Left ventricle myocardium superior (tissue), 1 donor: ENCODE results near the gene ALDH18A1. TPM values are rescaled to one million over a fixed set of nuclear protein-coding genes. Genes with fewer than 3 reads are reported as not detected.
A peak's percentile ranks its signal among the peaks of the same experiment; 100 is the strongest.
"Not testable (repeated sequence)": the region's sequence is repeated elsewhere in the genome, so short reads cannot be mapped to it uniquely, and the experiment has no call there.

Experiments used
- ATAC-seq: fragments of 200-7000 bp; cut with Tn5 transposase; one replicate; pipeline ENCODE4 v1.9.1; 2020; ENCODE audit warnings: mild to moderate bottlenecking, moderate library complexity
- DNase-seq: peaks from one replicate; pipeline ENCODE4 v3.0.0-alpha.2; 2020
- intact Hi-C: fragments of 100-400 bp; cut with micrococcal nuclease; formaldehyde crosslinking; loops from one replicate; pipeline ENCODE4 v1.11.0; 2022
- long read RNA-seq: library from polyadenylated mRNA; unstranded; transcript quantifications from one replicate; pipeline ENCODE4 v2.0.0, GENCODE V29; 2021
- total RNA-seq: library from RNA; stranded (reverse); fragmentation: NEBNext Ultra II Directional; extraction: Animal tissue kit (Norgen Biotek cat#: 25700); gene quantifications from one replicate; pipeline ENCODE4 v1.2.1, GENCODE V29; 2021
- donor health status: DM: no; HTN: yes; CAD: no; lungs with severe emphysema.

ALDH18A1 gene
- 12.1 TPM for total RNA-seq
- long read RNA-seq, transcript ALDH18A1-202 (18 exons, 3,359 nt) = major isoform, 11 of 15 reads
- long read RNA-seq, partial matches to known transcripts = 0 of 15 reads
- long read RNA-seq, other reads (novel, unspliced or antisense) = 4 of 15 reads

- DNase-seq (peak; percentile 96), ATAC-seq (peak; percentile 96)
- intact Hi-C loops = no loop called here
Observed at GRCh38 chr10:95656291-95657164, at the start of gene ALDH18A1. Gene ALDH18A1, minus strand, starts transcription at chr10:95656711. Its CDS starts 3,334 bp downstream, at chr10:95653377.

GRCh38 chr10:95698415-95698814, 41.9 kb upstream of the ALDH18A1 start:
- intact Hi-C loops = loop anchor here (10.0 kb wide), 1 partner anchor 146 kb away; no protein-coding TSS in a partner anchor
- no peak for DNase-seq
- no peak for ATAC-seq

- DNase-seq = no peak
- ATAC-seq = no peak
- intact Hi-C loops = loop anchor here (10.0 kb wide), 1 partner anchor 147 kb away; no protein-coding TSS in a partner anchor
Observed at GRCh38 chr10:95697429-95697828, 40.9 kb upstream of the ALDH18A1 start.

- DNase-seq (no peak), ATAC-seq (no peak)
- intact Hi-C loops = loop anchor here (10.0 kb wide), 1 partner anchor 150 kb away; no protein-coding TSS in a partner anchor
Observed at GRCh38 chr10:95694665-95695064, 38.2 kb upstream of the ALDH18A1 start.

- peak; percentile 100 for ATAC-seq
- DNase-seq = peak; percentile 95
- intact Hi-C loops = loop anchor here (10.0 kb wide), 1 partner anchor 151 kb away; no protein-coding TSS in a partner anchor
Observed at GRCh38 chr10:95693668-95694534, 37.4 kb upstream of the ALDH18A1 start, which contains the start of gene TCTN3. Gene TCTN3, minus strand, starts transcription at chr10:95693927. Its CDS starts 28 bp downstream, at chr10:95693899.

- ATAC-seq = no peak
- DNase-seq = no peak
- intact Hi-C loops = loop anchor here (10.0 kb wide), 1 partner anchor 152 kb away; no protein-coding TSS in a partner anchor
Observed at GRCh38 chr10:95693071-95693667, 36.7 kb upstream of the ALDH18A1 start.

GRCh38 chr10:95691281-95691680, 34.8 kb upstream of the ALDH18A1 start:
- intact Hi-C loops = loop anchor here (10.0 kb wide), 1 partner anchor 154 kb away; no protein-coding TSS in a partner anchor
- DNase-seq = no peak
- ATAC-seq = no peak

GRCh38 chr10:95688648-95689047, 32.1 kb upstream of the ALDH18A1 start:
- ATAC-seq (no peak), DNase-seq (no peak)
- intact Hi-C loops = no loop called here

- intact Hi-C loops = no loop called here
- DNase-seq (no peak), ATAC-seq (no peak)
Observed at GRCh38 chr10:95683966-95684365, 27.5 kb upstream of the ALDH18A1 start.

GRCh38 chr10:95675403-95676116, 19.0 kb upstream of the ALDH18A1 start:
- ATAC-seq = no peak
- DNase-seq = no peak
- intact Hi-C loops = no loop called here

GRCh38 chr10:95674643-95675042, 18.1 kb upstream of the ALDH18A1 start:
- DNase-seq (no peak), ATAC-seq (no peak)
- intact Hi-C loops = no loop called here

- DNase-seq, ATAC-seq, intact Hi-C loops: not testable (repeated sequence)
Observed at GRCh38 chr10:95672641-95673040, 16.1 kb upstream of the ALDH18A1 start.

GRCh38 chr10:95664543-95664942, 8.0 kb upstream of the ALDH18A1 start:
- no peak for DNase-seq
- ATAC-seq = peak; percentile 10
- intact Hi-C loops = no loop called here

- ATAC-seq (peak; percentile 90), DNase-seq (no peak)
- intact Hi-C loops = no loop called here
Observed at GRCh38 chr10:95663496-95663895, 7.0 kb upstream of the ALDH18A1 start.

- ATAC-seq = no peak
Observed at GRCh38 chr10:95661818-95662217, 5.3 kb upstream of the ALDH18A1 start.

GRCh38 chr10:95660283-95660682, 3.8 kb upstream of the ALDH18A1 start:
- no peak for DNase-seq
- intact Hi-C loops = no loop called here
- ATAC-seq = no peak

More at GRCh38 chr10:95661818-95662217, 5.3 kb upstream of the ALDH18A1 start:
- DNase-seq = no peak
- intact Hi-C loops = no loop called here

- intact Hi-C loops = no loop called here
- no peak for ATAC-seq
- no peak for DNase-seq
Observed at GRCh38 chr10:95657250-95657649, 739 bp upstream of the ALDH18A1 start.
